T-helper 1 cell treated with Interleukin-12 subunit alpha and Interleukin-12 subunit beta and Interleukin-4 antibody, amounts not matched to agents 30 μg/mL and 1 μg/mL, for 36 hours (primary cell): Measurements from ENCODE around the gene MAN1A1.
A peak's percentile ranks its signal among the peaks of the same experiment; 100 is the strongest.

Experiments
- H3K27ac Mint-ChIP-seq: one replicate; pipeline ENCODE4 v1.8.0; 2021; ENCODE audit warnings: mild to moderate bottlenecking, mixed read lengths
- H3K27me3 Mint-ChIP-seq: one replicate; pipeline ENCODE4 v1.8.0; 2021; ENCODE audit warnings: low read depth, mixed read lengths
- H3K36me3 Mint-ChIP-seq: one replicate; pipeline ENCODE4 v1.8.0; 2021; ENCODE audit warnings: low read depth, mixed read lengths
- H3K4me1 Mint-ChIP-seq: one replicate; pipeline ENCODE4 v1.8.0; 2021; ENCODE audit warnings: low read depth, mixed read lengths
- H3K4me3 Mint-ChIP-seq: one replicate; pipeline ENCODE4 v1.8.0; 2021; ENCODE audit warnings: mild to moderate bottlenecking, moderate library complexity, mixed read lengths
- H3K9me3 Mint-ChIP-seq: one replicate; pipeline ENCODE4 v1.8.0; 2021; ENCODE audit warnings: mixed read lengths

MAN1A1 gene

DNA sequence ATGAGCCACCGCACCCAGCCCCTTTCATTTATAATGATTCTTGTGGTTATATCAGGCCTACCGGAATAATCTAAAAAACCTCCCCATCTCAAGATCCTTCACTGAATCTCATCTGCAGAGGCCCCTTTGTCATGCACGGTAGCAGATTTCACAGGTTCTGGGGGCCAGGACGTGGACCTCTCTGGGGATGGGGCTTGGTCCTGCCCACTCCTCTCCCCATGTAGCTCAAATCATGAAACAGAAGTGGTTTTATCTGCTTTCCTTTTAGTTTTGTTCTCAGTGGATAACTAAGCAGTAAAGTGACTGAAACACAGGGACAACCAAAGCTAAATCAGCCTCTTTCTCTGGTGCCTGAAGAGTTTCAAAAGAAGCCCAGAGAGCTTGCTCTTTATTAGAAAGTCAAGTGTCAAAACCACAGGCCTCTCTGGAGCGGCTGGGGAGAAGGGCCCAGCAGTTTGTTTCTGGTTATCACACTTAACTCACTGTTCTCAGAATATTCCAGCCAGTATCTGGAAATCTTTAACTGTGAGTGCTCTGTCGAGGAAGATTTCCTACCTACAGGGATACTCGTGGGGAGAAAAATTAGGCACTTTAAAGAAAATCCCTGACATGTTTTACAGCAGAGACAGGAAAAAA, 210.5 kb downstream of the MAN1A1 start:
- no peaks in the 10 kb centered on the region for H3K36me3 Mint-ChIP-seq
- peak overlapping the region; percentile 61 for H3K27ac Mint-ChIP-seq
- peaks cover 21% of the 10 kb centered on the region for H3K4me1 Mint-ChIP-seq
- H3K27me3 Mint-ChIP-seq, result peaks cover 7% of the 10 kb centered on the region
- no peaks in the 10 kb centered on the region for H3K9me3 Mint-ChIP-seq
- H3K4me3 Mint-ChIP-seq, result peak overlapping the region; percentile 25

DNA sequence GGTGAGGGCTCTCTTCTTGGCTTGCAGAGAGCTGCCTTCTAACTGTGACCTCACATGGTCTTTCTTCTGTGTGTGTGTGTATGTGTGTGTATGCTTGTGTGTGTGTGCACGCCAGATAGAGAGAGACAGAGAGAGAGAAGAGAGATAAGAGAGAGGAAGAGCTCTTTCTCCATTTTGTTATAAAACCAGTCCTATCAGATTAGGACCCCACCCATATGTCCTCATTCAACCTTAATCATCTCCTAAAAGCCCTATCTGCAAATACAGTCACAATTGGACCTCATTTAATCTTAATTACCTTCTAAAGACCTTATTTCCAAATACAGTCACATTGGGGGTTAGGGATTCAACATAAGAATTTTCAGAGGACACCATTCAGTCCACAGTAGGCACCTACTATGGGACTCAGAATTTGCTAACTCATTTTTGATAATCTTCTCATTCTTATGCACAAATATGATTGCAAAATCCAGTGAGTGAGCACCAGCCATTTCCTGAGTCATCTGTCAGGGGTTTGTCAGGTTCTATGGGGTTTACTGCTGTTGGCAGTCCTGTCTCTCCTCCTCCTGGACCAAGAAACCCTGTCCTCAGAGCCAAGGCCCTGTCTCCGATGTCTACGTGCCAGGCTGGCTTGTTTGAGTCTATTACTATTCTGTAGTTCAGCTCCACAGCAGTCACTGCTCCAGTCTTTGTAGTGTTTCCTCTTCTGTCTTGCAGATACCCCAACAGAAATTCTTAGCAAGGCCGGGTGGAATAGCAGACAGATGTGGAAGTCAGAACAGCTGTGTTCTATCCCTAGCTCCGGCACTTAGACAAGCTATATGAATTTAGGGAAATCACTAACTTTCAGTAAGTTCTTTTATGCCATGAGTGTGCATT, 212.1 kb downstream of the MAN1A1 start:
- H3K4me3 Mint-ChIP-seq, result no peak overlapping the region
- no peaks in the 10 kb centered on the region for H3K36me3 Mint-ChIP-seq
- no peaks in the 10 kb centered on the region for H3K9me3 Mint-ChIP-seq
- peaks cover 21% of the 10 kb centered on the region for H3K4me1 Mint-ChIP-seq
- H3K27me3 Mint-ChIP-seq, result peaks cover 7% of the 10 kb centered on the region
- no peak overlapping the region for H3K27ac Mint-ChIP-seq

DNA sequence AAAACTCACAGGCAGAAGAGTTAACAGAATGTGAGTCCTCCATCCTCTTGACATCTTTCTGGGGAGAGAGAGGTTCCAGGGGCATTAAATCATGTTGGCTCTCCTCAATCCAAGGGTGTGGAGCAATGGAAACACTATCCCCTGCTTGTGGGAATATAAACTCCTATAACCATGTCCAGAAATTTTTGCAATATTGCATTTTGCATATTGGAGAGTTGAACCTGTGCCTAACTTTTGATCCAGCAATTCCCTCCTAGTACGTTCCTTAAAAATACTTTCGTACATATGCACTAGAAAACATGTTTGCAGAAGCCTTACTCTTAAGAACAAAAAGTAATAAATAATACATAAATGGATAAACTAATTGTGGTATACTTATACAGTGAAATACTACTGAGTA, 214.8 kb downstream of the MAN1A1 start:
- Mint-ChIP-seq H3K4me3 (no peak overlapping the region), H3K27ac (no peak overlapping the region), H3K36me3 (no peaks in the 10 kb centered on the region), H3K27me3 (peaks cover 3% of the 10 kb centered on the region), H3K4me1 (peaks cover 13% of the 10 kb centered on the region), H3K9me3 (no peaks in the 10 kb centered on the region)

DNA sequence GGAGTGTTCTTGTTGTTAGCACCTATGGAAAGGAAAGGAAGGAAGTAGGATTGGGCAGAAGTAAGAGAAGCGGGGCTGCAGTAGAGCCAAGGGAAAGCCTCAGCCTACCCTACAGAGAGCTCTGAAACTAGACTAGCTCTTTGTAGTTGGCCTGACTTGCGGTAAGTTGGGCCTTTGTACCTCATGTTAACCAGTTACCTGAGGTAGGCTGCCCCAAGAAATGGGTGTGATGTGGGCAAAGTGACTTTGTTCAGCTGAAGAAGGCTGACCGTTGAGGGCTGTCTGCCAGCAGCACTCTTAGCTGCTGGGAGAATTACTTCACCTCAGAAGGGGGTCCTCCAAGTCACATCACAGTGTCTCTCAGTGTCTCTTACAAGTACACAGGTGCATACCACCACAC, 216.2 kb downstream of the MAN1A1 start:
- Mint-ChIP-seq H3K9me3 (no peaks in the 10 kb centered on the region), H3K4me1 (peaks cover 12% of the 10 kb centered on the region), H3K36me3 (no peaks in the 10 kb centered on the region), H3K4me3 (no peak overlapping the region), H3K27ac (no peak overlapping the region), H3K27me3 (peaks cover 3% of the 10 kb centered on the region)

GRCh38 chr6:119132261-119132981, 217.1 kb downstream of the MAN1A1 start:
- H3K27me3 Mint-ChIP-seq, result peaks cover 3% of the 10 kb centered on the region
- H3K27ac Mint-ChIP-seq, result no peak overlapping the region
- H3K4me1 Mint-ChIP-seq, result peaks cover 6% of the 10 kb centered on the region
- no peak overlapping the region for H3K4me3 Mint-ChIP-seq
- no peaks in the 10 kb centered on the region for H3K36me3 Mint-ChIP-seq
- no peaks in the 10 kb centered on the region for H3K9me3 Mint-ChIP-seq

GRCh38 chr6:119129968-119130484, 219.5 kb downstream of the MAN1A1 start:
- H3K36me3 Mint-ChIP-seq, result no peaks in the 10 kb centered on the region
- no peak overlapping the region for H3K4me3 Mint-ChIP-seq
- no peak overlapping the region for H3K27ac Mint-ChIP-seq
- peaks cover 6% of the 10 kb centered on the region for H3K4me1 Mint-ChIP-seq
- H3K27me3 Mint-ChIP-seq, result no peaks in the 10 kb centered on the region
- H3K9me3 Mint-ChIP-seq, result no peaks in the 10 kb centered on the region

GRCh38 chr6:119129148-119129967, 220.2 kb downstream of the MAN1A1 start:
- Mint-ChIP-seq H3K27ac (no peak overlapping the region), H3K36me3 (no peaks in the 10 kb centered on the region), H3K9me3 (no peaks in the 10 kb centered on the region), H3K27me3 (no peaks in the 10 kb centered on the region), H3K4me3 (no peak overlapping the region), H3K4me1 (peaks cover 6% of the 10 kb centered on the region)

DNA sequence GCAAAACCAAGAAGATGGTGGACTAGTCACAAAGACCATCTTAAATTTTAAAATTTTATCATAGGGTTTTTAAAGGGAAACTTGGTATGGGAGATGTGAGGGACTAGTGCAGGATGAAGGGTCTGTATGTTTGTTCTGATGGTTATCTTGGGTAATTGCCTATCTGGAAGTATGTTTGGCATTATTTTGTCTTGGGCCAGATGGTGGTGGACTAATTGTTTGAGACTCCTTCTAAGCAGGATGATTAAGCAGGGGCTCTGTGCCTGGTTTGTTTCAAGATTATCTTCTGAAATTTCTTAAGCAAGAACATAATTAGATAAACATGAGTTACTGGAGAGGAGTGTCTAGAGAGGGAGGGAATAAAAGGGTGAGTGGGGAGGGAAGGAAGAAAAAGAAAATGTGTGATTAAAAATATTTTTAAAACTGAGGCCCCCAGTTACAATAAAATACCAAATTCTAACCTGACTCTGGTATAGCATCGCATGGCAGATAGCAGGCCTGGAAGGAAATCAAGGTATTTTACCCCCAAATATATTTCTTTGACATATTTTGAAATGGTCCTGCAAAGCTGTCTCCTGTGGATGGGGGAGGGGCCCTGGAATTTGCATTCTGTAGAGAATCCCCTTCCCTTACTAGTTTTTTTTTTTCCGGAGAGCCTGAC, 221.2 kb downstream of the MAN1A1 start:
- Mint-ChIP-seq H3K36me3 (no peaks in the 10 kb centered on the region), H3K4me1 (peaks cover 6% of the 10 kb centered on the region), H3K27me3 (no peaks in the 10 kb centered on the region), H3K9me3 (no peaks in the 10 kb centered on the region), H3K27ac (no peak overlapping the region), H3K4me3 (no peak overlapping the region)

- Mint-ChIP-seq H3K27me3 (no peaks in the 10 kb centered on the region), H3K4me1 (peaks cover 6% of the 10 kb centered on the region), H3K27ac (no peak overlapping the region), H3K9me3 (no peaks in the 10 kb centered on the region), H3K36me3 (no peaks in the 10 kb centered on the region), H3K4me3 (no peak overlapping the region)
Observed at GRCh38 chr6:119127627-119128026, 221.9 kb downstream of the MAN1A1 start.
